NCI-H446 treated with DMSO at 0.1 percent for 48 hours (cell line): ENCODE measurements around the gene ARFGAP1.
"Not testable (repeated sequence)": the region's sequence is repeated elsewhere in the genome, so short reads cannot be mapped to it uniquely, and the experiment has no call there.

Experiments
- DNase-seq: peaks from one replicate; lab custom pipeline; 2025; lab: John Stamatoyannopoulos, UW

ARFGAP1 gene

GRCh38 chr20:63334356-63334755 lies 61.7 kb downstream of the ARFGAP1 start:
- no peak for DNase-seq

GRCh38 chr20:63335060-63335459 lies 62.4 kb downstream of the ARFGAP1 start:
- not testable (repeated sequence) for DNase-seq

- DNase-seq: no peak
Measured at GRCh38 chr20:63335711-63336110, 63.1 kb downstream of the ARFGAP1 start.

GRCh38 chr20:63336232-63336752 lies 63.7 kb downstream of the ARFGAP1 start:
- no peak for DNase-seq

- no peak for DNase-seq
Measured at GRCh38 chr20:63337786-63338420, 65.3 kb downstream of the ARFGAP1 start.
